Measurements from ENCODE around the gene NIPAL3.

DNA sequence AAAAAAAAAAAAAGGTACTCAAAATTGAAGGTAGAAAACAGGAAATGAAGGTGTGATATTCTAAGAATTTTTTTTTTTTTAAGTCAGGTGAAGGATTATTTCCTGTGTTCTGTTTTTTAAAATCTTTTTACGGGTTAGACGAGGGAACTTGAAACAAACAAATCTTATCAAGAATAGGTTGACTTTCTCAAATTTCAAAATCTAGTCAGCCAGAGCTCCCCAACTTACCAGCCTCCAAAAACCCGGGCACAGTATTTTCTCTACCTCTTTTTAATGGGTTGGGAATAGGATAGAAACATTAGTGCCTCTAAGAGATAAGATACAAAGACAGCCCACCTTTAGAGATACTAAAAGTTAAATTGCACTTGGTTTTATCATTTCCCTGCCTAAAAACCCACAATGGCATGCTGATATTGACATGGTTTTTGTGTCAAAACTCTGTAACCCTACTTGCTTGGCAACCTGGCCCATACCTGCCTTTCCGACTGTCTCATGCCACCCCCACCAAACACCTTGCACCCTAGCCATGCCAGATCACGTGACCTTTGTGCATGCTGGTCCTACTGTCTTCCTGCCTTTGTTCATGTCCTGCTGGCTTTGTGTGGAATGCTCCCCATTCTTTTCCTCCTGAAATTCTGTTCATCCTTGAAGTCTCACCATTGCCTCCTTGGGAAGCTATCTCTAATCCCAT, 91.2 kb downstream of the NIPAL3 start:
- TF ChIP-seq, protein P1, sequence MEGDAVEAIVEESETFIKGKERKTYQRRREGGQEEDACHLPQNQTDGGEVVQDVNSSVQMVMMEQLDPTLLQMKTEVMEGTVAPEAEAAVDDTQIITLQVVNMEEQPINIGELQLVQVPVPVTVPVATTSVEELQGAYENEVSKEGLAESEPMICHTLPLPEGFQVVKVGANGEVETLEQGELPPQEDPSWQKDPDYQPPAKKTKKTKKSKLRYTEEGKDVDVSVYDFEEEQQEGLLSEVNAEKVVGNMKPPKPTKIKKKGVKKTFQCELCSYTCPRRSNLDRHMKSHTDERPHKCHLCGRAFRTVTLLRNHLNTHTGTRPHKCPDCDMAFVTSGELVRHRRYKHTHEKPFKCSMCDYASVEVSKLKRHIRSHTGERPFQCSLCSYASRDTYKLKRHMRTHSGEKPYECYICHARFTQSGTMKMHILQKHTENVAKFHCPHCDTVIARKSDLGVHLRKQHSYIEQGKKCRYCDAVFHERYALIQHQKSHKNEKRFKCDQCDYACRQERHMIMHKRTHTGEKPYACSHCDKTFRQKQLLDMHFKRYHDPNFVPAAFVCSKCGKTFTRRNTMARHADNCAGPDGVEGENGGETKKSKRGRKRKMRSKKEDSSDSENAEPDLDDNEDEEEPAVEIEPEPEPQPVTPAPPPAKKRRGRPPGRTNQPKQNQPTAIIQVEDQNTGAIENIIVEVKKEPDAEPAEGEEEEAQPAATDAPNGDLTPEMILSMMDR (IDR thresholded peaks at IDR 0.05; ENCODE audit: extremely low read depth in 1 of 2, insufficient read depth in 1 of 2, low read depth in 1 of 2, low read length in 2 of 2): no peak
- TF ChIP-seq, protein P2, sequence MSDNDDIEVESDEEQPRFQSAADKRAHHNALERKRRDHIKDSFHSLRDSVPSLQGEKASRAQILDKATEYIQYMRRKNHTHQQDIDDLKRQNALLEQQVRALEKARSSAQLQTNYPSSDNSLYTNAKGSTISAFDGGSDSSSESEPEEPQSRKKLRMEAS (IDR thresholded peaks at IDR 0.05; ENCODE audit: insufficient read depth, insufficient read length): no peak
- no peak for TF ChIP-seq EZH2 (IDR thresholded peaks at IDR 0.05; ENCODE audit: borderline replicate concordance, low read depth, low read length, severe bottlenecking)
- TF ChIP-seq POLR2AphosphoS5 (IDR thresholded peaks at IDR 0.05; ENCODE audit: insufficient read depth, low read depth, low read length): no peak
- TF ChIP-seq POLR2A (IDR thresholded peaks at IDR 0.05; ENCODE audit: low read depth, low read length): no peak
- TF ChIP-seq MYC (IDR thresholded peaks at IDR 0.05; ENCODE audit: low read depth, low read length): no peak
- no peak for TF ChIP-seq FOS (IDR thresholded peaks at IDR 0.05; ENCODE audit: borderline replicate concordance, insufficient read depth, low read length)
- no peak for TF ChIP-seq GATA2 (IDR thresholded peaks at IDR 0.05; ENCODE audit: insufficient read depth, insufficient read length, low read depth, low read length)
- no peak for TF ChIP-seq JUN (IDR thresholded peaks at IDR 0.05; ENCODE audit: borderline replicate concordance, insufficient read depth, insufficient read length, low read depth)
